Fibroblast of peridontal ligament (primary cell): ENCODE measurements around the gene KCNH6.

ENCODE experiments used
- DNase-seq: peaks from one replicate; pipeline ENCODE4 v3.0.0-alpha.2; 2010; ENCODE audit errors: extremely low read depth

KCNH6 gene

DNA sequence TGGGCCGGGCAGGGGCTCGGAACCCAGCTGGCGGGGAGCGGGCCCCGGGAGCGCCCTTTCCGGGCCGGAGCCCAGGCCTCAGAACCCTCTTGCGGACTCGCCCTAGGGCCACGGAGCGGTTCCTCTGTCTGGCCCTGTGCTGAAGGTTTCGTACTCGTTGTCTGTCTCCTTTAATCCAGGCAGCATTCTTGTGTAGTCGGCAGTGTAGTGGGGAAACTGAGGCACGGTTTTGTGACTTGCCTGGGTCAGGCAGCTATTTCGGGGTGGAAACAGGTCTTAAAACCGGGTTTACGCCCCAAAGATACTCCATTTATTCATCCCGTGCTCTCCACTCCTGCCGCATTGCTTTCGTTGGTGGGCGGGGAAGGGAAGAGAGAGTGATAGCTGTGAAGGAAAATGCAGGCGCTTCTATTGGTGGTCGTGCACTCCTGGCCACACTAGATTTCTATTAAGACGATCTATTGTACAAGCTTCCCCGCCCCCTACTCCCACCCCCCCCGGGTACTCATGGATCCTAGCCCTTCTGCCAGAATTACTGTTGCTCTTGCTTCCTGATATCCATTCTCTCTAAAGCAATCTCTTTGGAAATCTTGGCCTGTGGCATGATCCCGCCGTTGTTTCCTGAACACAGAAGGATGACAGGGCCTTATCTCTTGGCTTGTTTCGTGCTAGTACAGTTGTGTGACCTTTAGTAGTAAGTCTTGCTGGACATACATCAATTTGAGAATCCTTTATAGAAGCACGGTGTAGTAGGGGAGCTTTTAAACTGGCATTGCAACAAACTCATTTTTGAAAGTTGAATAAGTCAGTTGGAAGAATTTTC lies 27.9 kb downstream of the KCNH6 start:
- DNase-seq = peak; percentile 26

DNA sequence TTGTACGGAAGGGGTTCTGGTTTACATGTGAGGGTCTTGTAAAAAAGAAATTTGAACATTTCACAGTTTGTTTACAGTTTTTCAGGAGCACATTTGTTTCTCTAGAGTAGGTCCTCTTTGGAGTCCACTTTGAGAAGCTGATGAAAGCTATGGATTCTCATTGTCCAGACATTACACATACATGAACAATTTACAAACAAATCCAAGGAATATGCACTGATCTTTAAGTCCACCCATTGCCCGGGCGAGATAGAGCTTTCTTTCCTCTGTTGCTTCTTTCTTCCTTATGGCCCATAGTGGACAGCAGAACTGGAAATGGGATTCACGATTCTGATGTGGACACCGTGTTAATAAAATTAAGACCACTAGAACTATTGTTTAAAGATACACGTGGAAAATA lies 29.1 kb downstream of the KCNH6 start:
- peak; percentile 30 for DNase-seq

DNA sequence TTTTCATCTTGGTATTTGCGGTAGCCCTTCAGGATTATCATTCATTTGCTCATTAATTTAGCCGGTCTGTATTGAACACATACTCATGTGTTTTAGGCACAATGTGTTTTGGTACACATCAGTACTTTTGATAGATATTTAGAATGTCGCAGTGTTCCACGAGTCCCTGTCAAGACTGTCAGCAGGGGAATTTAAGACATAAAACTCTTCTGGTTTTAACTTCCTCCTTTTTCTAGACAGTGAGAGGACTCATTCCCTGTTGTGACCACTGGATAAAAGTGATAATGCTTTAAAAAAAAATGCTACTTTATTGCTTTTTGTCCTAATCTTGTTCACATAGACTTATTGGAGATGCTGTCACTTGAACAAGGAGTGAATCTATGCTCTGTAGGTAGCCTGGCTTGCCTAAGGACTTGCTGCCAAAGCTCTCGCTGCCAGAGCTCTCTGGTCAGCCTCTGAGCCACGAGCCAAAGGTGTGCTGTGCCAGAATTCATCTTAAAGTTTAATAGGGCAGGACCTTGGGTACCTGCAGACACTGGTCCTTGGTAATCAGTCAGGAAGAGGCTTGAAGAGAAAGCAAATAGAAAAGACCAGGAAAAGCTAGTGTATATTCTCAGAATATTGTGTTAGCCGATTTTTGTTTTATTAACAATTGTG lies 32.5 kb downstream of the KCNH6 start:
- DNase-seq = no peak

DNA sequence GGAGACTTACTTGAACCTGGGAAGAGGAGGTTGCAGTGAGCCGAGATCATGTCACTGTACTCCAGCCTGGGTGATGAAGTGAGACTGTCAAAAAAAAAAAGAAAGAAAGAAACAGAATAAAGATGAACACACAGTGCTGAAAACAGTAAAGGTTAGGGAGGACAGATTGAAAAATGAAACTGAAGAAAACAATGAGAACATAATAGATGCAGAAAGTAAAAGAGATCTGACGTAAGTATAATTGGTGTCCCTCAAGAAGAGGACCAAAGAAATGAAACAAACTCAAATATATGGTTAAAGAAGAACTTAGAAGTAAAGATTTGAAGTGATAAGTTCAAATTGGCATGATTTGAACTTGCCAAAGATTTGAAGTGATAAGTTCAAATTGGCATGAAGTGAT lies 34.3 kb downstream of the KCNH6 start:
- DNase-seq = no peak

DNA sequence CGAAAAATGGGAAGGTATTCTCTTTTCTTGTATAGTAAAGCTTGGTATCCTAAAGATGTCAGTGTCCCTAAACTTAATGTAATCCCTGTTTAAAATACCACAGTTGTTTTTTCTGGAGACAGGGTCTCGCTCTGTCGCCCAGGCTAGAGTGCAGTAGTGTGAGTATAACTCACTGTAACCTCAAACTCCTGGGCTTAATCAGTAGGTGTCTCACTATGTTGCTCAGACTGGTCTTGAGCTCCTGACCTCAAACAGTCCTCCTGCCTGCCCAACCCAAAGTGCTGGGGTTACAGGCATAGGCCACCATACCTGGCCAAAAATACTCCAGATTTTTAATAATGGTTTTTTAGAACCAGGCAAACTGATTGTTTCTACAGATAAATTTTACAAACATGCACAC lies 35.3 kb downstream of the KCNH6 start:
- no peak for DNase-seq

DNA sequence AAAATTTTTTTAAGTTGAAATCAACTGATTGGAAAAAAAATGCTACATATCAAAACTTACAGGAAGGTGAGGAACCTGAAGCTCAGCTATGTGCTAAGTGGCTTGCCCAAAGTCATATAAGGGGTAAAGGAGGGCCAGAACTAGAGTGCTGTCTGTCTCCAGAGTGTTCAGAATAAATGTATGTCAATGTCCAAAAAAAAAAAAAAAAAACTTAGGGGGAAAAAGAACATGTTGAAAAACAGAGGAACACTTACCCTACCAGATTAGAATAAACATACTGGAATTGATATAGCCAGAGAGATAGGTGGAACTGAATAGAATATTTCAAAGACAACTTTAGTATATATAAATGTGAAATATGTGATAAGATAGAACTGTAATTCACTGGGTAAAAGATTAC lies 38.7 kb downstream of the KCNH6 start:
- no peak for DNase-seq

DNA sequence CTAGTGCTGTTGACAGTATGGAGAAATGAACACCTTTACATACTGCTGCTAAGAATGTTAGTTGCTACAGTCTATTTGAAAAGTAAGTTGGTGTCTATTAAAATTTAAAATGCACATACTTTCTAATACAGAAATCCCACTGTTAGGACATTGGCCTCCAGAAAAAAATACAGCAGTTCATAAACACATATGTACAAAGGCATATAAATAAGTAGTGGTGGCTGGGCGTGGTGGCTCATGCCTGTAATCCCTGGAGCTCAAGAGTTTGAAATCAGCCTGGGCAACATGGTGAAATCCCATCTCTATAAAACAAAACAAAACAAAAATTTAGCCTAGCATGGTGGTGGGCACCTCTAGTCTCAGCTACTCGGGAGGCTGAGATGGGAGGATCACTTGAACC lies 40.2 kb downstream of the KCNH6 start:
- no peak for DNase-seq

DNA sequence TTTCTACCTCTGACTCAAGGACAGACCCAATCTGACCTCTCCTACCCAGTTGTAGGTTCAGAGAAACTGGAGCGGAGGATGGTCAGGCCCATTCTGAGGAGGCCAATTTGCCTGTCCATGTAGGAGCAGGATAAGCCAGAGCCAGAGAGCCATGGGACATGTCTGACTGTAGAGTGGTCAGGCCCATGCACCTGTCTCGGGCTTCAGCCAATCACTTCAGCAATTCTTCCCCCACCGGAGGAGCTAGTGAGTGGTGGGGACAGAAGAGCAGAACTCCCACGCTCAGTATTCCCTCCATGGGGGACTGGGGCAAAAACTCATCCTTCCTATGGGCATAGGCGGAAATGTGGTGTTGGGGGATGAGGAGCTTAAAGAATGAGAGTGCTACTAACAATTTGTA lies 41.4 kb downstream of the KCNH6 start:
- DNase-seq = no peak

DNA sequence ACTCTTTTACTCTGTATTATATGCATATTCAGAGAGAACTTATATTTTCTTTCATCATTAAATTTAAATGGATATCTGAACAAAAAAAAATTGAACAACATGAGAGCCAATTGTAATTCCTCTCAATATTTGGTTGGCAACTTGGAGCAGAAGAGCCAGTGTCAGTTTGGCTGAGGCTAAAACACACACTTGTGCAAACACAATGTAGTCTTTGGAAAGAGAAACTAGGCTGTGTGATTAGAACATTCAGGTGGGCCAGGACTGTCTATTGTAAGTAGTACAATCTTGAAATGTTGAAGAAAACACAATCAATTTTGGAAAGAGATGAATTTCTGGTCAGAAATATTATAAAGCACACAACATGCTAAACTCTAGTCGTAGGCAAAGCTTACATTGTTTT lies 44.1 kb downstream of the KCNH6 start:
- no peak for DNase-seq

DNA sequence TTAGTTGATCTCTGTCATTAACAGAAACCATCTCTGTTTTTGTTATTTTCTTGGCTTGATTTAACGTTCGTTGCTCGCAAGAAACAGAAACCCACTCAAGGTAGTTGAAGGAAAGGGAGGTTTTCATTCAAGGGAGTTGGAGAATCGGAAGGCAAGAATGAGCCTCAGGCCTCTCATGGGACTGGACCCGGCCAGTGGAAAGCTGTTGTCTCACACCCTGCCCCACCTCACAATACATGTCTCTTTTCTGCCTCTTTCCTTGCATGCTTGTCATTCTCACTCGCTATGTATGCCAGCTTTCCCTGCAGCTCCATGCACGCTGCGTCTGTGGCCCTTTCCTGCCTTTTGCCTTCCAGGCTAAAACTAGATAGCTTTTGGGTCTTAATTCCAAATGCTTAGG lies 45.4 kb downstream of the KCNH6 start:
- no peak for DNase-seq

DNA sequence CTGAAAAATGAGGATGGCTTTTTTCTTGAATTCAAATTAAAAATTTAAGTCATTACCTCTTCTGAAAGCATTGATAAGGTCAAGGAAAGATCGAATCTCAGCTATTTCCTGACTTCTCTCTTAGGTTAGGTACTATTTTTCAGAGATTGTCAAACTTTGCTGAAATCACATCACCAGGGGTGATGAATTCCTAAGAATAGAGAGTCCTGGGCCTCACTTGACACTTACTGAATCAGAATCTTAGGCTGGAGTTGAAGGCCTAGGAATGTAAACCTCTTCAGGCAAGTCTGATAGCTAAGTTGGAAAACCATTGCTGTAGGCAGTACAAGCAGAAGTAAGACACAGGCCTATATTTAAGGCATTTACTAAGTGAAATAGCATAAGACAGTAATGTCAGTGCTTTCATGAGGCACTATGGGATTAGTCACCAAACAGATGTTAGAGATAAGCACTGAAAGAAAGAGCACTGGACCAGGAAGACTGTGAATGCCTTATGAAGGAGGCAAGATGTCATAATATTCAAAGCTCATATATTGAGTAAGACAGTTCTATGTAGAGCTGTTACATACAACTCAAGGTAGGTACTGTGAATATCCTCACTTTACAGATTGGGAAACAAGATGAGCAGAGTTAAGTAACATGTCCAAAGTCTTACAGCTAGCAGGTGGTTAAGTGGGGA lies 48.6 kb downstream of the KCNH6 start:
- DNase-seq = peak; percentile 70

DNA sequence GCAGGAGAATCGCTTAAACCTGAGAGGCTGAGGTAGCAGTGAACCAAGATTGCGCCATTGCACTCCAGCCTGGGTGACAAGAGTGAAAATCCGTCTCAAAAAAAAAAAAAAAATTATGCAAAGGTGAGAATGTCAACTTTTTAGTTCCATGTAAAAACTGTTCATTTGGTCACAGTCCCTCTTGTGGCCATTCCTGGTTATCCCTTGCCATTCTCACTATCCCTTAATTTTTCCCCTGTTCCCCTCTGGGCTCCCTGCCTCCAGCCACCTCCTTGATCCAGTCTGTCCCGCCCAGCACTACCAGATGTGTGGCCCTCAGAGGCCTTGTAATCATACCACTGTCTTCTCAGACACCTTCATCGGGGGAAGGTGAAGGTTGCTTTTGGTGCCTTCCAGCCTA lies 50.5 kb downstream of the KCNH6 start:
- DNase-seq = peak; percentile 8

DNA sequence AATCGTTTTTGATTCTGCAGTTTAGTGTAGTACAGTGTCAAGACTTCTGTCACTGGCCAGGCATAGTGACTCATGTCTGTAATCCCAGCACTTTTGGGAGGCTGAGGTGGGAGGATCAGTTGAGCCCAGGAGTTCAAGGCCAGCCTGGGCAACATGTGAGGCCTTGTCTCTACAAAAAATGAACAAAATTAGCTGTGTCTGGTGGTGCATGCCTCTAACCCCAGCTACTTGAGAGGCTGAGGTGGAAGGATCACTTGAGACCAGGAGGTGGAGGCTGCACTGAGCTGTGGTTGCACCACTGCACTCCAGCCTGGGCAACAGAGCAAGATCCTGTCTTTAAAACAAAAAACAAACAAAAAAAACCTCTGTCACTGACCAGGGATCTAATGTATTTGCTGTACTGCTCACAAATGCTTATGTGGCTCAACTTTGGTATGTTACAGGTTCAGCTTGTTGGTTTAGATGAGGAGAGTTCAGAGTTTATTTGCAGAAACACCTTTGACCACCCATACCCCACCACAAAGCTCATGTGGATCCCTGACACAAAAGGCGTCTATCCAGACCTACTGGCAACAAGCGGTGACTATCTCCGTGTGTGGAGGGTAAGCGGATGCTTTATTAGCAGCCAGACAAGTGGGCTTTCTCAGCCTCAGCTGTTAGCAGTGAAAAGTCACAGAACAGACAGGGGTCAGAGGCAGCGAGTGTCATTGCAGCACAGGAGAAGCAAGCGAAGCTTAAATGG lies 55.0 kb downstream of the KCNH6 start:
- DNase-seq = no peak

DNA sequence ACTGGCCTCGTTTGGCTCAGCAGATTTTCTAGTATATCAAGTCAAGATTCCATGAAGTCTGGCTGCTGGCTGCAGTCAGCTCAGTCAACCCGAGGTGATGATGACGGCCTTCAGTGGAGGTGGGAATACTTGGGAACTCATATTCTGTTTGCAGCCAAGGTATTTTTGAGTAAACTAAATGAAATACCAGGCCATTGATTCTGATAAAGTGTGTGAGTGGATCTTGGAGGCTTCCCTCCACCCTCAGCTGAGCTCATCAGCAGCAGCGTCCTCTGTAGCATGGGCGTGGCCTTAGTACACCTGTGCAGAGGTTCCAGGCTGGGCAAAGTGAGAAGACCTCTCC lies 55.6 kb downstream of the KCNH6 start:
- no peak for DNase-seq

DNA sequence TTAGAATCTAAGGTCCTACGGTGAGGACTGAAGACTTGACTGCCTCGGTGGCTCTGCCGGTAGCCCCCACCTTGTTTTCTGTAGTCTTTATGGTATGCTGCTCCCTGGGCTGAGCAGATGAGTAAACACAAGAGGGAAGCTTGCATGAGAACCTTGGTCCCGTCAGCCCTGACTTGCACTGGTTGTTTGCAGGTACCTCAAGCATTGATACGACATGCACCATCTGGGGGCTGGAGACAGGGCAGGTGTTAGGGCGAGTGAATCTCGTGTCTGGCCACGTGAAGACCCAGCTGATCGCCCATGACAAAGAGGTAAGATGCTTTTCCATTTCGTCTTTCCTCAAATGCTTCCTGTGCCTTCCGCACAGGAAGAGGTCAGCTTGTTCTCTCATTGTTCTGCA lies 56.5 kb downstream of the KCNH6 start:
- no peak for DNase-seq

DNA sequence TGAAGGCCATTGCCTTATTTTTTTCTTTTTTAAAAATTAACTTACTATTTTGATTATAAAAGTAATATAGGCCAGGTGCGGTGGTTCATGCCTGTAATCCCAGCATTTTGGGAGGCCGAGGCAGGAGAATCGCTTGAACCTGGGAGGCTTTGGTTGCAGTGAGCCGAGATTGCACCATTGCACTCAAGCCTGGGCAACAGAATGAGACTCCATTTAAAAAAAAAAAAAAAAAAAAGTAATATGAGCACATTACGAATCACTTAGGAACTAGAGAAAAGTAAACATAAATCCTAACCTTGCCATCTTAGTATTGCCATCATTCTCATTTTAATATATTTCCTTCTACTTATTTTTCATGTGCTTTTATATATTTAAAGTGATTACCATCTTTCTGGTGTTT lies 64.6 kb downstream of the KCNH6 start:
- DNase-seq = peak; percentile 12

DNA sequence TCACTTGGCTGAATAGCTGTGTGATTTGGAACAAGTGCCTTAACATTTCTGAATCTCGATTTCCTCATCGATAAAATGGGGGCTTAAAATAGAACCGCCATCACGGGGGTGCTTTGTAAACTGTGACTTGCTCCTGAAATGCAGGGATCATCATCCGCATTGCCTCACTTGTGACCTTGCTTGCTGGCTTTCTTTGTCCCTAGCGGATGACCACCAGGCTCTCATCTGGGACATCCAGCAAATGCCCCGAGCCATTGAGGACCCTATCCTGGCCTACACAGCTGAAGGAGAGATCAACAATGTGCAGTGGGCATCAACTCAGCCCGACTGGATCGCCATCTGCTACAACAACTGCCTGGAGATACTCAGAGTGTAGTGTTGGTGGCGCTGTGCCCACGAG lies 65.6 kb downstream of the KCNH6 start:
- no peak for DNase-seq

DNA sequence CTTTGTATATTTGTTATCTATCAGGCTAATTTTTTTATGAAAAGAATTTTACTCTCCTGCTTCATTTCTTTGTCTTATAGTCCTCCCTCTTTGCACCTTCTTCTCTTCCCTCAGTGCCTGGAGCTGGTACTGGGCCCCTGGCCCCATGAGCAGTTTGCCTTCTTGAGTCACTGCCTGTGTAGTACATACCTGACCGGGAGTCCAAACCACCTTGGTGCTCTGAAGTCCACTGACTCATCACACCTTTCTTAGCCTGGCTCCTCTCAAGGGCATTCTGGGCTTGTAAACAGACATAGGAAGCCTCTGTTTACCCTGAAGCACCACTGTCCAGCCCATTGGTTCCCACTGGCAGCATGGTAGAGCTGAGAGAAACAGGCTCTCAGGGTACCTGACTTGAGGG lies 66.5 kb downstream of the KCNH6 start:
- no peak for DNase-seq

DNA sequence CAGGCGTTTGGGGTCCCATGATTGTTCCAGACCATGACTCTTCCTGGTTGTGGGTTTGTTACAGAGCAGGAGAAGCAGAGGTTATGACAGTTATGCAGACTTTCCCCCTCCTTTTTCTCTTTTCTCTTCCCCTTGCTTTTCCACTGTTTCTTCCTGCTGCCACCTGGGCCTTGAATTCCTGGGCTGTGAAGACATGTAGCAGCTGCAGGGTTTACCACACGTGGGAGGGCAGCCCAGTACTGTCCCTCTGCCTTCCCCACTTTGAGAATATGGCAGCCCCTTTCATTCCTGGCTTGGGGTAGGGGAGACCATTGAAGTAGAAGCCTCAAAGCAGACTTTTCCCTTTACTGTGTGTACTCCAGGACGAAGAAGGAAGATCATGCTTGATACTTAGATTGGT lies 69.6 kb downstream of the KCNH6 start:
- DNase-seq = no peak

DNA sequence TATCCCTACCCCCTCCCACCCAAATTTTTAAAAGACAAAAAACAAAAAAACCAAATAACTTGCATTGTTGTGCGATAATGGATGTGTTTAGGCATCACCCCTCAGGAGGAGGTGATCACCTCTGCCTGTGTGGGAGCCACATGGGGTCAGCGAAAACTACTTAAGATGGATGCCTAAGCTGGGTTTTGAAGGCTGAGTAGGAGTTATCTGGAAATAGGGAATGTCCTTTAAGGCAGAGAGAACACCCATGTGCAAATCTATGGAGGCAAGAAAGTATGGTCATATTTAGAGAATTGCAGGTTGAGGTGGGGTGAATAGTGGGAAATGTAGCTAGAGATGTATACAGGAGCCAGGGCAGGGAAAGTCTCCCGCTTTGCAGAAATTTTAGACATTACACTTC lies 72.0 kb downstream of the KCNH6 start:
- DNase-seq = no peak
